ENCODE results near the gene ZNF433.

The ZNF433 gene

GRCh38 chr19:11989112-11989456 is 46.4 kb downstream of the ZNF433 start:
- no peak for DNase-seq (ENCODE audit: low read depth)

GRCh38 chr19:11987405-11988281 is 47.8 kb downstream of the ZNF433 start:
- peak; percentile 97 for DNase-seq (ENCODE audit: low read depth)

GRCh38 chr19:11986754-11987153 is 48.7 kb downstream of the ZNF433 start:
- no peak for DNase-seq (ENCODE audit: low read depth)

GRCh38 chr19:11984986-11985385 is 50.5 kb downstream of the ZNF433 start:
- DNase-seq (ENCODE audit: low read depth): no peak

GRCh38 chr19:11982526-11982925 is 53.0 kb downstream of the ZNF433 start:
- peak; percentile 59 for DNase-seq (ENCODE audit: low read depth)

GRCh38 chr19:11979527-11979926 is 56.0 kb downstream of the ZNF433 start:
- no peak for DNase-seq (ENCODE audit: low read depth)

GRCh38 chr19:11978492-11979100 is 56.9 kb downstream of the ZNF433 start:
- DNase-seq (ENCODE audit: low read depth): no peak

GRCh38 chr19:11973019-11973810 is 62.3 kb downstream of the ZNF433 start:
- DNase-seq (ENCODE audit: low read depth): no peak

- no peak for DNase-seq (ENCODE audit: low read depth)
Observed at GRCh38 chr19:11971041-11971440, 64.4 kb downstream of the ZNF433 start.

GRCh38 chr19:11970174-11970573 is 65.3 kb downstream of the ZNF433 start:
- no peak for DNase-seq (ENCODE audit: low read depth)

GRCh38 chr19:11964858-11965645 is 70.4 kb downstream of the ZNF433 start, which contains the start of gene ZNF763:
Gene ZNF763, plus strand, starts transcription at chr19:11965040. Its CDS starts 169 bp downstream, at chr19:11965209.
- peak; percentile 90 for DNase-seq (ENCODE audit: low read depth)

Data from ELR (cell line).